Endodermal cell (in vitro differentiated cells): ENCODE data around the gene TMEM245. TPM values are rescaled to one million over a fixed set of nuclear protein-coding genes. Genes with fewer than 3 reads are reported as not detected.

Experiments
- DNase-seq: peaks from one replicate; pipeline ENCODE4 v3.0.0-alpha.2; 2017
- H3K27ac ChIP-seq: 2 replicates; pipeline ENCODE4 v1.5.1; 2013; ENCODE audit warnings: mild to moderate bottlenecking, low read depth, low read length, moderate library complexity
- H3K27me3 ChIP-seq: 2 replicates; pipeline ENCODE4 v1.6.1; 2013; ENCODE audit warnings: mild to moderate bottlenecking, low read length, moderate library complexity; ENCODE audit not compliant: insufficient read depth, control insufficient read depth, poor library complexity, severe bottlenecking
- H3K36me3 ChIP-seq: 2 replicates; pipeline ENCODE4 v1.7.0; 2013; ENCODE audit warnings: mild to moderate bottlenecking, low read length, moderate library complexity; ENCODE audit not compliant: control insufficient read depth, insufficient read depth
- H3K4me1 ChIP-seq: one replicate; pipeline ENCODE4 v1.7.0; 2013; ENCODE audit warnings: low read length; ENCODE audit not compliant: control insufficient read depth, insufficient read depth
- H3K4me3 ChIP-seq: 2 replicates; pipeline ENCODE4 v1.5.1; 2013; ENCODE audit warnings: mild to moderate bottlenecking, low read length, moderate library complexity
- H3K9ac ChIP-seq: 2 replicates; pipeline ENCODE4 v1.6.1; 2013; ENCODE audit warnings: mild to moderate bottlenecking, low read length, moderate library complexity; ENCODE audit not compliant: poor library complexity, severe bottlenecking; ENCODE audit errors: extremely low read depth
- H3K9me3 ChIP-seq: 2 replicates; pipeline ENCODE4 v1.6.1; 2013; ENCODE audit warnings: mild to moderate bottlenecking, low read length, moderate library complexity; ENCODE audit not compliant: control insufficient read depth
- H3K27ac Mint-ChIP-seq: 2 replicates; pipeline ENCODE4 v1.8.0; 2020; ENCODE audit warnings: mixed read lengths
- H3K27me3 Mint-ChIP-seq: 2 replicates; pipeline ENCODE4 v1.8.0; 2021; ENCODE audit warnings: mild to moderate bottlenecking, mixed read lengths; ENCODE audit not compliant: insufficient read depth
- H3K36me3 Mint-ChIP-seq: 2 replicates; pipeline ENCODE4 v1.8.0; 2020; ENCODE audit warnings: low read depth, mixed read lengths
- H3K4me1 Mint-ChIP-seq: 2 replicates; pipeline ENCODE4 v1.8.0; 2020; ENCODE audit warnings: mixed read lengths
- H3K4me3 Mint-ChIP-seq: 2 replicates; pipeline ENCODE4 v1.8.0; 2020; ENCODE audit warnings: mild to moderate bottlenecking, moderate library complexity, mixed read lengths
- H3K9me3 Mint-ChIP-seq: 2 replicates; pipeline ENCODE4 v1.8.0; 2020; ENCODE audit warnings: mild to moderate bottlenecking, mixed read lengths
- WGBS, 2 experiments: methylation state at CpG; one replicate each; pipeline versions ENCODE4 v1.1.5 to v1.1.7; 2013; ENCODE audit warnings: missing lambda C conversion rate in 2 of 2, mixed read lengths in 1 of 2; ENCODE audit not compliant: insufficient coverage in 1 of 2, insufficient read length in 1 of 2; 5-methylcytosine and 5-hydroxymethylcytosine counted together
- total RNA-seq, 2 donors: library from RNA; stranded (reverse); fragmentation: NEBNext Ultra II Directional in 1 of 2; extraction: Animal tissue kit (Norgen Biotek cat#: 25700) in 1 of 2; gene quantifications; 2 replicates in 1 of 2; 3 replicates in 1 of 2; pipeline ENCODE4 v1.2.1, GENCODE V29; 2021
- TF ChIP-seq, protein P1 (sequence below): fragments of 200-600 bp; sonication (generic); conservative IDR thresholded peaks from 2 replicates; pipeline ENCODE4 v1.5.0; 2021; ENCODE audit warnings: antibody characterized with exemption, mild to moderate bottlenecking

The TMEM245 gene
- total RNA-seq, 2 donors from 2014 or later, result 42.8 to 55.0 TPM

DNA sequence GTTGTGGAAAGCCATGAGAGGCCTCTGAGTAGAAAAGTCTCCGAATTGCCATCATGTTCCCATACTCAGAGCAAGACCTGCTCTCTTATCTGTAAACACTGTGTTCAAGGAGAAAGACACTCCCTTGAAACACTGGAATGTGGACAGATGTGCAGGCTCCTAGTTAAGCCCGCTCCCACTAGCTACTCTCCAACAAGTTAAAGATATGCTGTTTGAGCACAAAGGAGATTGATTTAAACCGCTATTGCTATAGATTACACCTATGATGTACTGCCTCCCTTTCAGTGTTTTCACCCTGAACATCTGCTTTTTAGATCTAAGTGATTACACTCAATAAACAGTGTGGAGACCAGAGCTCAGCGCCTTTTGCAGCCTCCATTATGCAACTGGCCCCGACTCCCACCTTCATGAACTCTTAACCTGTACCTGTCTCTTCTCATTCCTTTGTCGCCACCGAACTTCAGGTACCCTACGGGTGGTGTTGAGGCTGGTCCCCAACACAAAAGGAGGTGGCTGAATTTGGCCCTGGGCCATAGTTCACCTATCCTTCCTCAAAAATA, 47.5 kb downstream of the TMEM245 start:
- H3K27ac Mint-ChIP-seq, result no peak overlapping the region
- Histone ChIP-seq H3K4me3 (no peak overlapping the region), H3K9me3 (no peaks in the 10 kb centered on the region), H3K36me3 (peaks cover 67% of the 10 kb centered on the region), H3K27ac (no peak overlapping the region), H3K4me1 (no peaks in the 10 kb centered on the region), H3K9ac (no peak overlapping the region), H3K27me3 (no peaks in the 10 kb centered on the region)
- H3K27me3 Mint-ChIP-seq, result no peaks in the 10 kb centered on the region
- TF ChIP-seq, protein P1, sequence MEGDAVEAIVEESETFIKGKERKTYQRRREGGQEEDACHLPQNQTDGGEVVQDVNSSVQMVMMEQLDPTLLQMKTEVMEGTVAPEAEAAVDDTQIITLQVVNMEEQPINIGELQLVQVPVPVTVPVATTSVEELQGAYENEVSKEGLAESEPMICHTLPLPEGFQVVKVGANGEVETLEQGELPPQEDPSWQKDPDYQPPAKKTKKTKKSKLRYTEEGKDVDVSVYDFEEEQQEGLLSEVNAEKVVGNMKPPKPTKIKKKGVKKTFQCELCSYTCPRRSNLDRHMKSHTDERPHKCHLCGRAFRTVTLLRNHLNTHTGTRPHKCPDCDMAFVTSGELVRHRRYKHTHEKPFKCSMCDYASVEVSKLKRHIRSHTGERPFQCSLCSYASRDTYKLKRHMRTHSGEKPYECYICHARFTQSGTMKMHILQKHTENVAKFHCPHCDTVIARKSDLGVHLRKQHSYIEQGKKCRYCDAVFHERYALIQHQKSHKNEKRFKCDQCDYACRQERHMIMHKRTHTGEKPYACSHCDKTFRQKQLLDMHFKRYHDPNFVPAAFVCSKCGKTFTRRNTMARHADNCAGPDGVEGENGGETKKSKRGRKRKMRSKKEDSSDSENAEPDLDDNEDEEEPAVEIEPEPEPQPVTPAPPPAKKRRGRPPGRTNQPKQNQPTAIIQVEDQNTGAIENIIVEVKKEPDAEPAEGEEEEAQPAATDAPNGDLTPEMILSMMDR, result no peak
- 91 to 97% methylated on average over 4 to 8 of the region's 8 CpGs for WGBS, 2 experiments
- no peak overlapping the region for H3K4me3 Mint-ChIP-seq
- H3K4me1 Mint-ChIP-seq, result no peaks in the 10 kb centered on the region
- DNase-seq, result no peak
- no peaks in the 10 kb centered on the region for H3K9me3 Mint-ChIP-seq
- peaks cover 38% of the 10 kb centered on the region for H3K36me3 Mint-ChIP-seq

DNA sequence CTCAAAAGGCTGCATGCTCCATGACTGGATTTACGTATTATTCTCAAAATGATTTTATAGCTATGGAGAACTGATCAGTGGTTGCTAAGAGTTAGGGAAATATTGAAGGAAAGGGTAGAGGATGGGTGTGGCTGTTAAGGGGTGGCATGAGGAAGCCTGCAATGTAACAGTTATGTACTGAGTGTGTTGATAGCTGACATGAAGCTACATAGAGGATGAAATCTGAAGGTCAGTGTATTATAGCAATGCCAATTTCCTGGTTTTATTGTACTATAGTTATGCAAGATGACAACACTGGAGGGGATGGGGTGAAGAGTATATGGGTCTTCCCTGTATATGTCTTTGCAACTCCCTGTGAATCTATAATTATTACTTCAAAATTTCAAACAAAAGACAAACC, 51.0 kb downstream of the TMEM245 start:
- H3K4me3 ChIP-seq, result no peak overlapping the region
- DNase-seq, result no peak
- no peaks in the 10 kb centered on the region for H3K9me3 ChIP-seq
- peaks cover 4% of the 10 kb centered on the region for H3K4me1 ChIP-seq
- no peak overlapping the region for H3K9ac ChIP-seq
- no peak overlapping the region for H3K4me3 Mint-ChIP-seq
- H3K36me3 Mint-ChIP-seq, result peaks cover 34% of the 10 kb centered on the region
- H3K27ac ChIP-seq, result no peak overlapping the region
- H3K36me3 ChIP-seq, result peaks cover 78% of the 10 kb centered on the region
- TF ChIP-seq, protein P1, result no peak
- no peak overlapping the region for H3K27ac Mint-ChIP-seq
- 93 to 100% methylated on average over 1 of the region's 1 CpG for whole genome bisulfite sequencing, 2 experiments
- H3K4me1 Mint-ChIP-seq, result no peaks in the 10 kb centered on the region
- no peaks in the 10 kb centered on the region for H3K27me3 ChIP-seq
- H3K27me3 Mint-ChIP-seq, result no peaks in the 10 kb centered on the region
- no peaks in the 10 kb centered on the region for H3K9me3 Mint-ChIP-seq

DNA sequence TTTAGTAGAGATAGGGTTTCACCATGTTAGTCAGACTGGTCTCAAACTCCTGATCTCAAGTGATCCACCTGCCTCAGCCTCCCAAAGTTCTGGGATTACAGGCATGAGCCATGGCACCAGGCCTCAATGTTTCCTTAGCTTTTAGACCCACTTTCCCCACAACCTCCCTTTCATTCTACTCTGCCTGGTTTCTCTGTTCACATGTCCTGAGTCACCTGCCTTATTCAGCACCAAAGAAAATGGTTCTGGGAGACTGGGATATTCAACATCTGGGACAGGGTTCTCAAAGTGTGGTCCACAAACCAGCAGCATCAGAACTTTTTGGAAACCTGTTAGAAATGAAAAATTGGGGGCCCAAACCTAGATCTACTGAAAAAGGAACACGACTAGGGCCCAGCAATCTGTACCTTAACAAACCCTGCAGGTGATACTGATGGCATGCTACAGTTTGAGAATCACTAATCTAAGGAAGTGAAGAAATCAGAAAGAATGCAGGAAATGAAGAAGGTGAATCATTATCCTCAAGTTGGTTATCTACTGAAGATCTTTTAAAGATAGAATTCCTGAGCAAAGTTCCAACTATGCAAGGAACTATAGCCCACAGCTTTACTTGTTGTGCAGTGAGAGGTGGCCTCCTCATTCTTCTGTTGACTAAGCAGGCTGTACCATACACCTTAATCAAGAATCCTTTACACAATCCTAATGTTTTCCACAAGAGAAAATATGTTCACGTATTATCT, 54.6 kb downstream of the TMEM245 start:
- no peaks in the 10 kb centered on the region for H3K9me3 Mint-ChIP-seq
- no peak overlapping the region for H3K27ac Mint-ChIP-seq
- no peaks in the 10 kb centered on the region for H3K9me3 ChIP-seq
- H3K4me1 ChIP-seq, result peaks cover 4% of the 10 kb centered on the region
- H3K27me3 ChIP-seq, result no peaks in the 10 kb centered on the region
- H3K27ac ChIP-seq, result no peak overlapping the region
- H3K4me1 Mint-ChIP-seq, result peaks cover 2% of the 10 kb centered on the region
- peaks cover 74% of the 10 kb centered on the region for H3K36me3 ChIP-seq
- 93 to 100% methylated on average over 2 of the region's 2 CpGs for WGBS, 2 experiments
- no peak overlapping the region for H3K9ac ChIP-seq
- TF ChIP-seq, protein P1, result no peak
- peaks cover 37% of the 10 kb centered on the region for H3K36me3 Mint-ChIP-seq
- no peak for DNase-seq
- H3K4me3 Mint-ChIP-seq, result no peak overlapping the region
- H3K4me3 ChIP-seq, result no peak overlapping the region
- no peaks in the 10 kb centered on the region for H3K27me3 Mint-ChIP-seq
